H1 (cell line): ENCODE results near the gene BCAS3. TPM values are rescaled to one million over a fixed set of nuclear protein-coding genes. Genes with fewer than 3 reads are reported as not detected.

ENCODE experiments used
- CHD2 ChIP-seq: IDR thresholded peaks from 2 replicates; pipeline ENCODE4 v1.6.1; 2012; ENCODE audit warnings: low read length, improper control_type of control experiment
- CHD7 ChIP-seq: fragments of 300-600 bp; sonication (generic); IDR thresholded peaks from 2 replicates; pipeline ENCODE4 v1.7.1; 2012; ENCODE audit warnings: low read length, moderate library complexity, mild to moderate bottlenecking, inconsistent platforms; ENCODE audit not compliant: insufficient replicate concordance
- KDM1A ChIP-seq: fragments of 200-600, 300-600 bp; sonication (generic); IDR thresholded peaks from 2 replicates; pipeline ENCODE4 v1.7.1; 2016; ENCODE audit warnings: mild to moderate bottlenecking, low read length, borderline replicate concordance
- KDM4A ChIP-seq: IDR thresholded peaks from one replicate; pipeline ENCODE4 v1.7.1; 2012; ENCODE audit warnings: low read depth, mild to moderate bottlenecking, moderate library complexity, low read length, inconsistent platforms; ENCODE audit not compliant: severe bottlenecking
- NRF1 ChIP-seq: IDR thresholded peaks from 2 replicates; pipeline ENCODE4 v1.6.1; 2011; ENCODE audit warnings: mild to moderate bottlenecking, low read depth, low read length, improper control_type of control experiment
- POU5F1 ChIP-seq: IDR thresholded peaks from 2 replicates; pipeline ENCODE4 v1.6.1; 2011; ENCODE audit warnings: low read depth, mild to moderate bottlenecking, low read length, moderate library complexity
- SRF ChIP-seq: IDR thresholded peaks from 2 replicates; pipeline ENCODE4 v1.6.1; 2011; ENCODE audit warnings: mild to moderate bottlenecking, low read depth, low read length, moderate library complexity
- polyA plus RNA-seq, 7 experiments: library from polyadenylated mRNA; depleted of rRNA in 3 of 7; stranded (reverse) in 5 of 7; unstranded in 2 of 7; fragments of >200 nt in 5 of 7; fragments of 200-250 nt in 2 of 7; gene quantifications; 1 replicate in 5 of 7; 2 replicates in 1 of 7; 4 replicates in 1 of 7; pipeline versions ENCODE4 v1.2.1 to v1.2.3, GENCODE V29; 2011 to 2013; ENCODE audit warnings: missing spikeins in 2 of 7, mixed read lengths in 2 of 7
- total RNA-seq: library from RNA; stranded (reverse); fragmentation: NEBNext Ultra II Directional; extraction: Animal tissue kit (Norgen Biotek cat#: 25700); gene quantifications from 2 replicates; pipeline ENCODE4 v1.2.1, GENCODE V29; 2021
- TF ChIP-seq, protein P1 (sequence below): IDR thresholded peaks from 2 replicates; pipeline ENCODE4 v1.6.1; 2011; ENCODE audit warnings: low read length, improper control_type of control experiment

The BCAS3 gene
- total and polyA plus RNA-seq, 2 of the 8 experiments (the other 6 are each of a cell fraction or from before 2014, with no cell fraction given), result 9.9 to 13.3 TPM

GRCh38 chr17:60677308-60678117 lies at the start of gene BCAS3 (continued):
- no peak for TF ChIP-seq CHD7
- TF ChIP-seq POU5F1, result no peak
- no peak for TF ChIP-seq KDM1A
- peak; percentile 95 for TF ChIP-seq CHD2
- TF ChIP-seq KDM4A, result peak; percentile 45
- TF ChIP-seq SRF, result no peak
- TF ChIP-seq, protein P1, sequence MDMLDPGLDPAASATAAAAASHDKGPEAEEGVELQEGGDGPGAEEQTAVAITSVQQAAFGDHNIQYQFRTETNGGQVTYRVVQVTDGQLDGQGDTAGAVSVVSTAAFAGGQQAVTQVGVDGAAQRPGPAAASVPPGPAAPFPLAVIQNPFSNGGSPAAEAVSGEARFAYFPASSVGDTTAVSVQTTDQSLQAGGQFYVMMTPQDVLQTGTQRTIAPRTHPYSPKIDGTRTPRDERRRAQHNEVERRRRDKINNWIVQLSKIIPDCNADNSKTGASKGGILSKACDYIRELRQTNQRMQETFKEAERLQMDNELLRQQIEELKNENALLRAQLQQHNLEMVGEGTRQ, result peak; percentile 85
- TF ChIP-seq NRF1, result no peak
